ENCODE data around the gene P2RX3.
"Not testable (repeated sequence)": the region's sequence is repeated elsewhere in the genome, so short reads cannot be mapped to it uniquely, and the experiment has no call there.

The P2RX3 gene

DNA sequence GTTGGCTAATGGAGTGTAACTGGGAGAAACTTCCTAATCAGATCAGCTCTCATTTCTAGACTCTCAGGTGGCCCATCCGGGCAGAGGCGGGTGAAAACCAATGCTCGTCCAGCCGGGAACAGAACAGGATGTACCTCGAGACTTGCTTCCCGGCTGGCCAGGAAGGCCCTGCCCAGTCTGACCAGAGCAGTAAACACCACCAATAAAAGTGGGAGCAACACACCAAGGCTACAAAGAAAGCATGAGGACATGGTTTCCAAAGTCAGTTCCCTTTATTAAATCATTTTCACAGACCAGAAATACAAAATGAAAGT is 12.5 kb upstream of the P2RX3 start:
- DNase-seq = no peak

DNA sequence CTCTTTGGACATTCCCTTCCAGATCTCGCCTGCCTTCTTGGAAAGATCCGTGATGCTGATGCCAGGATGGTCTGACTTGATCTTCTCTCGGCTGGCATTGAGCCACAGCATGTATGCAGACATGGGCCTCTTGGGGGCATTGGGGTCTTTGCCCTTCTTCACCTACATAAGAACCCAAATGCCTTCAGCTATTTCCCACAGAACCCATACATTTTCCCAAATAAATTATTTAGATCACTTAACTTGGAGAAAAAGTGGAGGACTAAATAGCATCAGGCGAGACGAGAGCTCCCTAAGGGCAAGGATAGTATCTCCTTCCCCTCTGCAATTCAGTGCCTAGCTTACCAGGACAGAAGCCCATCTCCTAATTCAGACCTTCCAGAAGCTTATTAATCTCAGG is 10.4 kb upstream of the P2RX3 start:
- no peak for DNase-seq

DNA sequence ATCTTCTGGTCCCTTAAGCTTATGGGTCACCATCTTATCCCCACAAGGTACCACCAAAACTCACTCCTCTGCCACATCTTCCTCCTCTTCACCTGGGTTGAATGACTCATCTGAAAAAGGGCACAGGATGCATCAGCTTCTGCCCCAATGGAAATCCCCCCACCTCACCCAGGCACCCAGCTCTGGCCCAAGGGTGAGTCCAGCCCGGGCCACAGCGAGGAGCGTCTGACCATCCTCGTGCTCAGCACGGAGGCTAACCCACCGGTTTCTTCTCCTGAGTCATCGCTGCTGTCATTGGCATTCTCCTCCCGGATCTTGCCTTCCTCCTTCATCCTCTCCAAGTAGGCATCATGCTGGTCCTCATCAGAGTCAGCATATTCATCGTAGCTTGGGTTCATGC is 8.1 kb upstream of the P2RX3 start:
- DNase-seq = no peak

DNA sequence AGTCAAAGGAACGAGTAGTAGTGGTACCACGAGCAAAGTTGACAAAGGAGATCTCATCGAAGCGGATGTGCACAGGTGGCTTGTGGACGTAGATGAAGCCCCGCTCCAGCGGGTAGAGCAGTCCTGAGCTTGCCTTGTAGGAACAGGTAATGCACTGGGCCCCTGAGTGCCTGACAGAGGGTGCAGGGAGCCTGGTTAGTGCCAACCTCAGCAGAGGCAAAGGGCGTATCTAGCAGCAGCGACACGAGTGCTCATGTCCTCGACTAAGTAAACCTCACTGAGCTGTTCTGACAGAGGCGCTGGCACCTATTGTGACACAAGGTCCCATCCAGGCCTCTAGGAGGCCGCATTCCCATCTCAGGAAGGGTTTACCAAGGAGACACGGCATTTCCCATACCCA is 6.4 kb upstream of the P2RX3 start:
- DNase-seq = no peak

DNA sequence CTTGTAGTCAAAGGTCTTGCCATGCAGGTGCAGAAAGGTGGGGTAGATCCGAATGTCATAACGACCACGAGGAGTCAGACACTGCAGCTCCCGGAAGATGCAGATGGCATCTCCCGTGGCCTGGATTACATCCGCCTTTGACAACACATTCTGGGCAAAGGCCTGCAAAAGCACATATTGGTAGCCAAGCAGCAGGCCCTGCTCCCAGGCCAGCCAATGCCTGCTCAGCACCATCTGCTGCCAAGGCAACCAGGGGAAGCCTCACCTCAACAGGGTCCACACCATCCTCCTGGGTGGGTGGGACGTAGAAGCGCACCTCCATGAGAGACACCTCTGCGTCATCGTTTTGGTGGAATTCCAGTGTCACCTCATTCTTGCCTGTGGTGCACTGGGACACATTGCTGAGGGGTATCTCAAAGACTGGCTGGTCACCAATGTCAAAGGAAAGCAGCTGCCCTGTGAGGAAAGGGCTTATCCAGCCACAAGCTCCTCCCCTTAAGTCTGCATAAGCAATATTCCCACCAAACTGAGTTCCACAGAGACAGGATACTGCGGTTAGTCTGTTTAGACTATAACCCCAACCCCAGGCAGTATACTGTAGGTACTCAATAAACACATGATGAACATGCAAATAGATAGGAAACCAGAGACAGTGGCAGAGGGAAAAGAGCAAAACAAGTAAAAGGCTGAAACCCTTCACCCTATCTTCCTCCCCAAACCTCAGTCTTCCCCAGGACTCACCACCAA is 5.3 kb upstream of the P2RX3 start:
- DNase-seq = no peak

DNA sequence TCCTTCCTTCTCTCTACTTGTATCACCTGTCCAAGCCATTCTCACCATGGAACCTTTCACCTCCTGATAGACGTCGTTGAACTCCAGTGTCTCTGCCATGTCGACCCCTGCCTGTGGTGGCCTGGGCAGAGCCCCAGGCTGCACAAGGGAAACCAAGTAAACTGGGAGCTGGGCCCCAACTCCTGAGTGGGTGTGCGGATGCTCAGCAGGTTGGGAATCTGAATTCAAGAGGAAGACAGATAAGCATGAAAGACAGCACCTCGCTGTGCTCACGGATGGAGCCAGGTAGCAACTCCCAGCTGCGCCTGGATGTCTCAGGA is 3.2 kb upstream of the P2RX3 start:
- DNase-seq = no peak

DNA sequence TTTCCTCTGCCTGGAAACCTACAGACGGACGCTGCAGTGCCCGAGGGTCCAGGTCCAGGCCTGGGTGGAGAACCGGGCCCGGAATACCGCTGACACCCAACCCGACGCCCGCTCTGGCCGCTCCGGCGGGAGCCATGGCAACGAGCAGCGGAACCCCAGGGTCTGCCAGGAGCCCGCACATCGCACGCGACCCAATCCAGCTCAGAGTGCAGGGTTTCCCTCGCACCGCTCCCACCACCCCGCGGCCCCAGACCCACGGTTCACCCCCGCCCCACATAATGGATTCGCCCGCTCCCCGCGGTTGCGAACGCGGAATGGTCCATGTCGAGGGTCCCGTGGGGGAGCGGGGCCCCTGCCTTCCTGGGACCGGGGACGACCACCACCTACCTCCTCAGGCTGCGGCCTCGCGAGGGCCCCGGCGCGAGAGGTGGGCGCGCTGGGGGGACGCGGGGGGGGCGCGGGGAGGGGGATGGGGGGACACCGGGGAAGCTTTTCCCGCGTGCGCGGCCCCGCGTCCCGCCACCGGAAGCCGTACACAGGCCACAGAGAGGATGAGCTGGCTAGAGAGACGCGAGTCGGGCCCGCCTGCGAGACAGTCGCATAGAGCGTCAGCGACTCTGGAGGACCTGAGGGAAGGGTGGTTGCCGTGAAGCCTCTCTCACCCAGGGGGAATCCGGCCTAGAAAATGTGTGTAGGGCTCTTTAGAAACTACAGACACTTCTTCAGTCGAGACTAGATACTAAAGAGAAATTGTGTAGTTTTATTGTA is 2.6 kb upstream of the P2RX3 start, which contains the start of gene SSRP1:
SSRP1 (minus strand) TSS at position 550 of the 768 bp plus-strand sequence. CDS start 771 bp downstream, outside the sequence.
- peak; percentile 73 to 93 for DNase-seq

DNA sequence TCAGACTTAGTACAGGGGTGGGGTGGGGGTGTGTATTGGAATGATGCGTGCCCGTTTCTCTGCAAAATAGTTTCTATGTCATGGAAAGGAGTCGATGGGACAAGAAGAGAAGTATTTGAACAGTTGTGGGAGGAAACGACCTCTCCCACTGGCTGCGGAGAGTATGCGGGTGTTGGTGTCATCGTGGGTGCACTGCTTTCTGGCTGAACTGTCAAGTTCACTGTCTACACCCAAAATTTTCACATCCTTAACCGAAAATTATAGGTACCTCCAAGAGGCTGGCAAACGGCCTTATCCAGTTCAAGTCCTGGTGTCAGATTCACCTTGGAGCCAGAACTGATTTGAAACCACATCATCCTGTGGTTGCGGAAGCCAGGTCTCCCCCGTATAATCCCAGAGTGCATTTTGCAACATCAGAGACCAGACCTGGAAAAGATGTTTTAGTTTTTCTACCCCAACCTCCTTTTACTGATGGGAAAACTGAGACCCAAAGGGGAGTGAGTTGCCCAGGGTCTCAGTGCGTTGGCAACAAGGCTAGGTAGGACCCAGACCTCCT is 2.0 kb upstream of the P2RX3 start:
- no peak for DNase-seq

DNA sequence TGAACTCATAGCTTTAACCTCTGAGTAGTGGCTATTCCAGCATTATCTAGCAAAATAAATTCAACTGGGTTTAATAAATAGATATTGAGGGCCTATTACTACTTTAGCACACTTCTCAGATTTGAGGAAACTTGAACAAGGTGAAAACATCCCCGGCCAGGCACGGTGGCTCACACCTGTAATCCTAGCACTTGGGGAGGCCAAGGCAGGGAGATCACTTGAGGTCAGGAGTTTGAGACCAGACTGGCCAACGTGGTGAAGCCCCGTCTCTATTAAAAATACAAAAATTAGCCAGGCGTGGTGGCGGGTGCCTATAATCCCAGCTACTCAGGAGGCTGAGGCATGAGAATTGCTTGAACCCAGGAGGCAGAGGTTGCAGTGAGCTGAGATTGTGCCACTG is 1.3 kb upstream of the P2RX3 start:
- DNase-seq = not testable (repeated sequence)

DNA sequence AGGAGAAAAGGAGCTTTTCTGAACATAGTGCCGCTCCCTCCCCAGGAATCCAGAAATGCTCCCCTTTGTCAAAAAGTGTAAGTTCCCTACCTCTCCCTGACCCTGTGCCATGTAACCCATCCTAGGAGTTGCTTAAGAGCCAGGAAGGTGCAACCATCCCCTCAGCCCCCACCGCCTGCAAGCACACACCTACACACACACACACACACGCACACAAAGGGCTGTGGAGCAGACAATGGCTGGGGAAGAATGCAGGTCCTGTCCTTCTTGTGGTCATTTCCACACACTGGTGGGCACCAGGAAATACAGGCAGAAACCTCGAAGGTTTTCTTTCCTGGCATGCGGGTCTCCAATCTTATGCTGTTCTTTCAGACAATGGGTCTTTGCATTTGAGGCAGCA is 1.2 kb downstream of the P2RX3 start:
- DNase-seq = no peak

DNA sequence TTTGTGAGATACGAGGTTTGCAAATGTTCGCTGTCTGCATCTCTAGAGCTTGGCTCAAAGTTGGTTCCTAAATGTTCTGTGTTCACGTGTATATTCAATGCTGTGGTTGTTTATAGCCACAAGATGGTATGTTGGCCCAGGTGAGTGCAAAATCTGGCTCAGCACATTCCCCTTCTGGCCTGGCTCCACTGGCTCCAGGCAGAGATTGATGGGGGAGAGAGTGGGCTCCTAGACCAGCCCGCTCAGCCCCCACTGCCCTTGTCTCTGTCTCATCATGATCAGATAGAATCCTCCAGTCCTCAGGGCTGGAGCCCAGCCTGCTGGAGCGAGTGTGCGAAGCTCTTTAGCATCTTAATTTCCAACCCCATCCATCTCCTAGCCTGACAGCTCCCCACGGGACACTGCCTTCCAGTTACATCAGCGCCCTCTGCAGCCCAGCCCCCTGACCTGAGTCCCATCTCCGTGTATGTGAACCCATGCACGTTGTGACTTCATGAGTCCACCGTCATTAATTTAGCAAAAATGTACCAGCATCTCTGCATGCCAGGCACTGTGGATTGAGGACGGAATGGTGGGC is 2.0 kb downstream of the P2RX3 start:
- peak; percentile 21 to 55 for DNase-seq

DNA sequence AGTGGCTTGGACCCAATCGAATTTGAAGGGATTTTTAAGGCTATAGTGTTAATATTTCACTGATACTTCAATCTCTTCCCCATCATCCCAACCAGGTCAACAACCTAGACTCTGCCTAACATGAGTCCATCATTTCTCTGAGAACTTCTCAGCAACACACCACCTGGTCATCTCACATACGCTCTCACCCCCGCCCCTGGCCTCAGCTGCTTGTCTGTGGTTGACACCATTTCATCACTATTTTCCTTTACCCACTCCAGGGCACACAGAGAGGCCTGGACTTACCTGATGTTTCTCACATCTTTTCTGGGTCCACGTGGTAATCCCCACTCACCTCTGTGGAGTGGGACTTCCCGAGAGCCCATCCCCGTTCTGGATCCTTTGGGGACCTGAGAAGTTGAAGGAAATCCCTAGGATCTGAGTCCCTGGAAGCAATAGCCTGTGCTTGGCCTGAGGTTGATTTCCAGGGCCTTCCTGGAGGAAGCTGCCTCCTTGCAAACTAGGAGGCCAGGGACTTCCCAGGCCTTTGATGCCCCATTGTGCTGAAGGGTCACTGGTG is 3.2 kb downstream of the P2RX3 start:
- no peak for DNase-seq

DNA sequence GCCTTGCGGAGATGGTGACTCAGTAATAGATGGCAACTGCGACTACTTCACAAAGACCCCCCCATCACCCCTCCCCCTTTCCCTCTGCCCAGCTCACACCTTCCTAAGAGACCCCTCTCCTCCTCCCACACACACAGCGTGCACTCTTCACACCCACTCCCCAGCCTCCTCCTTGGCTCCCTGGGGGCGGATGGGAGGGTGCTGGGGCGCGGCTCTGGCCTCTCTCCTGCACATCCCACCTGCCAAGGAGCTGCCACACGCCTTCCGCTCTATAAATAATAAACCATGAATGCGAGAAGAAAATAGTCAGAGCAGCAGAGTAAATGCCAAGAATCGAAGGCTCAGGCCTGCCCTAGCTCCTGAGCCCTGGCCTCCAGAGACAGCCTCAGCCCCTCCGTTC is 4.5 kb downstream of the P2RX3 start:
- DNase-seq = no peak

DNA sequence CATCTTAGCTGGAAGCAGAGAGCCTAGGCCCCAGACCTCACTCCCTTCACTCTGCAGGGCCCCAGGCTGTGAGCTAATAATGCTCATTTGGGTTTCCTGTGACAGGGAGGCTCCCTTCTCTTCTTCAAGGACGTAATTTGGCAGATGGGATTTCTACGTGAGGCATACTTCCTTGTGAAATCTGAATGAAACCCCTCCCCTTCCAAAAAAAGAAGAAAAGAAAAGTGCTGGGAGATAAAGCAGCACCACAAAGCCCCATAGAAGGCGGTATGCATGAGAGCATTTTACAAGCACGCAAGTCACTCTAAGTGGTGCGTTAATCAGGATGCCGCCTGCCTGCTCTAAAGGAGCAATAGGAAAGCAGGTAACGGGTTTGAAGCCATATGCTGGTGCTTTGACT is 5.7 kb downstream of the P2RX3 start:
- DNase-seq = no peak

DNA sequence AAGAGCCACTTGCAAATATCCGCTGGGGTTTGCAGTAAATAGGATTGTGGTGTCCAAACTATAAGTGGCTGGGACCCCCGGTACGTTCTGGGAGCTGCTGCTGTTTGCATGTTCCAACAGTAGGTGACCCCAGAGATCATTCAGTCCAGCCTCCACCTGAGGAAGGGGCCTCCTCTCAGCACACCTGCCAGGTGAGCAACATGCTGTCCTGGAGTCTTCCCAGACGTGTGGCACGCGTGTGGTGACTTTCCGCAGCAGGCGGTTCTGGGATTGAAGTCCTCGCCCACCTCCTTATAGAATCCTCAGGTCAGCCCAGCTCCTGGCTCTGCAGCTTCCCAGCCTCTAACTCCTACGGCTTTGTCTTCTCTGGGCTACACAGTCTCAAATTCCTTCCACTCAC is 6.7 kb downstream of the P2RX3 start:
- DNase-seq = no peak

DNA sequence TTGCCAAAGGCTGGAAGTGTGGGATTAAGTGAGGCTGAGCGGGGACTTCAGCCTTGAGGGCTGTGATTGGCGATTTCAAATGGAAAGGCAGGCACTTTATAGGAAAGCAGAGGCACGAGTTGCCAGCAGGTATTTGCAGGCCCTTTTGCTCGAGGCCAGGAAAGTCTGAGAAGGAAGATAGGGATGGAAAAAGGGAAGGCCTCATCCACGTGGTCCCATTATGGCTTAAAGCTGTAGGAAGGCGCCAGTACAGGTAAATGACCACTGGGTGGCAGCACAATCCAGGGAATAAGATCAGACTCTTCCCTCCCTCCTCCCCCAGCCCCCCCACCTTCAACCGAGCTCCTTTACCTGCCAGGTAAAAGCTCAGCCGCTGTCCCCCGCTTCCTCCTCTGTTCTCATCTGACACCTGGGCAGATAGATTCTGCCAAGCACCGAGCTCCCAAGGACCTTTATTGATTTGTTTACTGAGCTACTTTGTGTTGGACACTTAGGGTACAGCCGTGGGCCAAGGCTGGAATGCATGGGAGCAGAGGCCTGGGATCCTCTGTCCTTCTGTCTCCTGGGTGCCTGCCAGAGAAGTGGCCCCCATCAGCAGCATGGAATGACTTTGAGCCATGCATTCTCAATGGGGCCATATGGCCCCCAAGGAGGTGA is 7.5 kb downstream of the P2RX3 start:
- peak; percentile 38 to 68 for DNase-seq

DNA sequence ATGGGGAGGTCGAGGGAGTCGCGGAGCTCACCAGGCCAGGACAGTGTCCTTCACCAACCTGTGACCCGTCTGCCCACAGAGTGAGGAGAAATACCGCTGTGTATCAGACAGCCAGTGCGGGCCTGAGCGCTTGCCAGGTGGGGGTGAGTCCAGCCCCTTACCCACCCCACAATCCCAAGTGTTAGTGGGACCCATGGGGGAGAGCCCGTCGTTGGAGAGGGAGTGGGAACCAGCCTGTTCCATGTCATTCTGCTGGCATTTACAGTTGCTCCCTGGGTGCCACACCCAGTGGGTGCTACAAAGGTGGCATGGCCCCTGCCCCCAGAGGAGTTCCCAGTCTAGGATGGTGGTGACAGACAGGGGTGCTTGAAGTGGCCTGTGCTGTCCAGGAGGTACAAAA is 9.2 kb downstream of the P2RX3 start:
- no peak for DNase-seq

DNA sequence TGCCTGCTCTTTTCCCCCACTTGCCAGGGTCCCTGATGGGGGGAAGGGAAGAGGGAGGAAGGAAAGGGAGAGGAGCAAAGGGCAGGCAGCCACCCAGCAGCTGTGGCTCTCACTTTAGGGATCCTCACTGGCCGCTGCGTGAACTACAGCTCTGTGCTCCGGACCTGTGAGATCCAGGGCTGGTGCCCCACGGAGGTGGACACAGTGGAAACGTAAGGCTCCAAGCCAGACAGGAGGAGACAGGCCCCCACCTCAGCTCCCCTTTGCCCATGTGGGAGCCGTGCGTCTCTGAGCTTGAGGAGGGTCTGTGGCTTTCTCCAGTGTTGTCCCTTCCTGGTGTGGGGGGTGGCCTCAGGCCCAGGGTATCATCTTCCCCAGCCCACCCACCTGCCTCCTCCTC is 9.9 kb downstream of the P2RX3 start:
- no peak for DNase-seq

DNA sequence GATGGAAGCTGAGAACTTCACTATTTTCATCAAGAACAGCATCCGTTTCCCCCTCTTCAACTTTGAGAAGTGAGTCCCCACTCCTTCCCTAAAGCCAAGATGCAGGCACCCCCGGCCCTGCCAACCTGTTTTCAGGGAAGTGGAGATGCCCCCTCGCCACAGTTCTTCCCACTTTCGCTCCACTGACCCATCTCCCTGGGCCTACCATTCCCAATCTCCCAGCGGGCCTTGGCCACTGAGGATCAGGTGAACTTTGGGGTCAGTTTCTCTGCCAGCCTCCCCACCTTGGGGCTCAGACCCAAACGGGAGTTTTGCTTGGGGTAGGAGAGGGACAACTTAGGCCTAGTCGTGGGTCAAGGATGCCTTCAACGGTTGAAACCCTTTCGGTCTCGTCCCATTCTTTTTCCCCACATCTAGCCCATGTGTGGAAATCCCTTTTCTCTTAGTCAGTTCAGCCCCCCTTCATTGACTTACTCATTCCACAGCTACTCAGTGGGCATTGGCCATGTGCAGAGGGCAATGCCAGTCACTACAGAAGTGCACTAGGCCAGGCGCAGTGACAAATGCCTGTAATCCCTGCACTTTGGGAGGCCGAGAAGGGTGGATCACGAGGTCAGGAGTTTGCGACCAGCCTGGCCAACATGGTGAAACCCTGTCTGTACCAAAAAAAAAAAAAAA is 10.6 kb downstream of the P2RX3 start:
- no peak for DNase-seq

DNA sequence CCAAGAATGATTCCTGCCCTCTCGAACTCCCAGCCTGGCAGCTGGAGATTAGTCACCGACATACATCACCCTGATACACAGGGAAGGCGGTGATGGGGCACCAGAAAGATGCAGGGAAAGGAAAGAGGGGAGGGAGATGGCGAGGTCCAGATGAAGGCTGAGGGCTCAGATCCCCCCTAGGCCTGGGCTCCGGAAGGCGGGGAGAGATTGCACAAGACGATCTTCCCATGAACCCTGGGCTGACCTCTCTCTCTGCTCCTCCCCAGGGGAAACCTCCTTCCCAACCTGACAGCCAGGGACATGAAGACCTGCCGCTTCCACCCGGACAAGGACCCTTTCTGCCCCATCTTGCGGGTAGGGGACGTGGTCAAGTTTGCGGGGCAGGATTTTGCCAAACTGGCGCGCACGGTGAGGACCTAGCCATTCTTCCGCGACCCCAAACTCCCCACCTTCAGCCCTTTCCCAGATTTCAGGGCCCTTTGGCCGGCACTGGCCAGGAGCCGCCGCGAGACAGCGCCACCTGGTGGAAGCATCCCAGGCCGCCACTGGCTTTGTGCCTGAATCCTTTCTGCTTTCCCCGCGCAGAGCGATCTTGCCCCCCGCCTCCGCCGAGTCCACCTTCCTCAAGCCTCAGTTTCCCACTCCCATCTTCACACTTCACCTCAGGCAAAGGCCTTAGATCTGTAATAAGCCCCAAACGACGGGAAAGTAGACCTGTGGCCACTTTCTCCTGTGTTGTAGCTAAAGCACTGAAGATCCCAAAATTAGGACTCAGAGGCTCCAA is 11.5 kb downstream of the P2RX3 start:
- DNase-seq = no peak

DNA sequence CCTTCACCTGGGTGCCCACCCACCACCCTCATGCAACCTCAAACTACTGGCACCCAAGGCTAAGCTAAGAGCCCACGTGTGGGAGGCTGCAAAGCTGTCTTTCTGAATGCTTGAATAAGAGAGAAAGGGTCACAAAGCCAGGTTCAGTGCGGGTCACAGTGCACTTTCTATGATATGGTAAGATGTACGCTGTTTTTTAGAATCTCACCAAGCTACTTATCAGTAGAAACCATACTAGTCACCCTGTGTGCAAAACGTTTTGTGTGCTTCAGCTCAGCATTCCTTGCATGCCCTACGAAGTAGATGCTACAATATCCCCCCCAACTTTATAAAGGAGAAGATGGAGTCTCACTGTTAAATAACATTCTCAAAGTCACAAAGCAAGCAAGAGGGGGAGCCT is 14.9 kb downstream of the P2RX3 start:
- no peak for DNase-seq

DNA sequence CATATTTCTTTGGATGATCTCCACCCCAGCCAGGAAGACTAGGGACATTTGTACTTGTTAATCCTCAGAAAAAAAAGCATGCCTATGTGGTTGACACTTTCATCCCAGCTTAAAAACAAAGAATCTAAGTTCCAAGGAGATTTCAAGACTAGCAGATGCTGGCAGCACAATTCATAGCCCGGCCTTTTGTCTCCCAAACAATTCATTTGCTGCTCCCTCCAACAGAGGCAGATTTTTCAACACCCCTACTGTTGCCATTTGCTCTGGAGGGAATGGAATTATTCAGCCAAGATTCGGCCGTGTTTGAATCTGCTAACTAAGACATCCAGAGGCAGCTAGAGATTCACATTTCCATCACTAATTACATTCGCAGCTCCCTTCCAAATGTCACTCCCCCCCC is 15.3 kb downstream of the P2RX3 start:
- no peak for DNase-seq
